H9 (cell line): ENCODE measurements around the gene TPP1. TPM values are rescaled to one million over a fixed set of nuclear protein-coding genes. Genes with fewer than 3 reads are reported as not detected.

Experiments used
- DNase-seq: peaks from one replicate; pipeline ENCODE4 v3.0.0-alpha.2; 2017
- H2AFZ ChIP-seq: one replicate; pipeline ENCODE4 v1.6.1; 2013; ENCODE audit warnings: mild to moderate bottlenecking, low read length, control low read depth, moderate library complexity
- H2AK5ac ChIP-seq: 2 replicates; pipeline ENCODE4 v1.6.1; 2013; ENCODE audit warnings: low read length, control low read depth, mixed read lengths; ENCODE audit not compliant: insufficient read length
- H2BK120ac ChIP-seq: one replicate; pipeline ENCODE4 v1.6.1; 2013; ENCODE audit warnings: low read depth, mild to moderate bottlenecking, low read length, control low read depth, inconsistent platforms; ENCODE audit not compliant: poor library complexity, severe bottlenecking
- H2BK12ac ChIP-seq: 2 replicates; pipeline ENCODE4 v1.6.1; 2013; ENCODE audit warnings: low read length, control low read depth, mixed read lengths, low read depth; ENCODE audit not compliant: insufficient read length
- H2BK15ac ChIP-seq: 2 replicates; pipeline ENCODE4 v1.6.1; 2013; ENCODE audit warnings: low read depth, low read length, control low read depth
- H2BK20ac ChIP-seq: one replicate; pipeline ENCODE4 v1.6.1; 2013; ENCODE audit warnings: low read depth, mild to moderate bottlenecking, low read length, control low read depth, inconsistent platforms; ENCODE audit not compliant: poor library complexity, severe bottlenecking
- H2BK5ac ChIP-seq: 2 replicates; pipeline ENCODE4 v1.6.1; 2013; ENCODE audit warnings: low read length, control low read depth, mixed read lengths; ENCODE audit not compliant: insufficient read length
- H3K14ac ChIP-seq: 2 replicates; pipeline ENCODE4 v1.6.1; 2013; ENCODE audit warnings: low read length, control low read depth; ENCODE audit not compliant: insufficient read depth
- H3K18ac ChIP-seq: 2 replicates; pipeline ENCODE4 v1.6.1; 2013; ENCODE audit warnings: low read depth, mild to moderate bottlenecking, mixed read lengths, low read length, control low read depth; ENCODE audit not compliant: insufficient read length
- H3K23ac ChIP-seq: 2 replicates; pipeline ENCODE4 v1.6.1; 2013; ENCODE audit warnings: low read length, control low read depth, mixed read lengths, low read depth; ENCODE audit not compliant: insufficient read length
- H3K23me2 ChIP-seq: 2 replicates; pipeline ENCODE4 v1.6.1; 2013; ENCODE audit warnings: low read depth, mild to moderate bottlenecking, mixed read lengths, low read length, control low read depth; ENCODE audit not compliant: insufficient read length, poor library complexity, severe bottlenecking
- H3K27ac ChIP-seq: 2 replicates; pipeline ENCODE4 v1.5.1; 2013; ENCODE audit warnings: low read length, control low read depth, mixed read lengths, low read depth; ENCODE audit not compliant: insufficient read length
- H3K27me3 ChIP-seq: 2 replicates; pipeline ENCODE4 v1.6.1; 2013; ENCODE audit warnings: low read length, control low read depth, inconsistent platforms; ENCODE audit not compliant: insufficient read depth
- H3K4ac ChIP-seq: 2 replicates; pipeline ENCODE4 v1.6.1; 2013; ENCODE audit warnings: low read depth, mild to moderate bottlenecking, control low read depth, inconsistent platforms, low read length, moderate library complexity
- H3K4me1 ChIP-seq: 2 replicates; pipeline ENCODE4 v1.6.1; 2013; ENCODE audit warnings: low read length, control low read depth, inconsistent platforms; ENCODE audit not compliant: insufficient read depth
- H3K4me2 ChIP-seq: 2 replicates; pipeline ENCODE4 v1.6.1; 2013; ENCODE audit warnings: low read length, control low read depth, mixed read lengths; ENCODE audit not compliant: insufficient read length, insufficient read depth
- H3K56ac ChIP-seq: 2 replicates; pipeline ENCODE4 v1.6.1; 2013; ENCODE audit warnings: low read depth, mild to moderate bottlenecking, mixed read lengths, low read length, control low read depth; ENCODE audit not compliant: insufficient read length
- H3K79me1 ChIP-seq: 2 replicates; pipeline ENCODE4 v1.6.1; 2013; ENCODE audit warnings: low read depth, mild to moderate bottlenecking, moderate library complexity, low read length, control low read depth, inconsistent platforms; ENCODE audit not compliant: insufficient read depth, poor library complexity, severe bottlenecking
- H3K79me2 ChIP-seq: 2 replicates; pipeline ENCODE4 v1.6.1; 2013; ENCODE audit warnings: low read length, control low read depth, inconsistent platforms; ENCODE audit not compliant: insufficient read depth
- H3K9ac ChIP-seq: 2 replicates; pipeline ENCODE4 v1.6.1; 2013; ENCODE audit warnings: low read length, control low read depth, mixed read lengths; ENCODE audit not compliant: insufficient read length; ENCODE audit errors: extremely low read depth
- H3K9me3 ChIP-seq: one replicate; pipeline ENCODE4 v1.6.1; 2013; ENCODE audit warnings: low read depth, low read length, inconsistent platforms; ENCODE audit not compliant: control insufficient read depth
- H3T11ph ChIP-seq: one replicate; pipeline ENCODE4 v1.6.1; 2013; ENCODE audit warnings: mild to moderate bottlenecking, low read length, control low read depth, inconsistent platforms
- H4K20me1 ChIP-seq: one replicate; pipeline ENCODE4 v1.6.1; 2013; ENCODE audit not compliant: control insufficient read depth, insufficient read length, insufficient read depth
- H4K5ac ChIP-seq: 2 replicates; pipeline ENCODE4 v1.6.1; 2013; ENCODE audit warnings: low read depth, mild to moderate bottlenecking, mixed read lengths, low read length, control low read depth; ENCODE audit not compliant: insufficient read length
- H4K8ac ChIP-seq: replicated peaks from 2 replicates; pipeline ENCODE4 v1.6.1; 2013; ENCODE audit warnings: low read length, control low read depth, mixed read lengths, low read depth; ENCODE audit not compliant: insufficient read length
- H4K91ac ChIP-seq: 2 replicates; pipeline ENCODE4 v1.6.1; 2013; ENCODE audit warnings: low read depth, mild to moderate bottlenecking, moderate library complexity, mixed read lengths, low read length, control low read depth; ENCODE audit not compliant: insufficient read length
- H3K27ac Mint-ChIP-seq, 3 experiments: 2 replicates in 2 of 3; 3 replicates in 1 of 3; pipeline ENCODE4 v1.8.0; 2020 to 2021; ENCODE audit warnings: mixed read lengths in 3 of 3, mild to moderate bottlenecking in 1 of 3, moderate library complexity in 1 of 3
- H3K27me3 Mint-ChIP-seq: 2 replicates; pipeline ENCODE4 v1.8.0; 2021; ENCODE audit warnings: low read depth, mild to moderate bottlenecking, moderate library complexity, mixed read lengths
- H3K36me3 Mint-ChIP-seq, 3 experiments: 2 replicates in 2 of 3; 3 replicates in 1 of 3; pipeline ENCODE4 v1.8.0; 2020 to 2021; ENCODE audit warnings: low read depth in 3 of 3, mixed read lengths in 3 of 3; ENCODE audit not compliant: insufficient read depth in 1 of 3
- H3K4me1 Mint-ChIP-seq, 2 experiments: 2 replicates each; pipeline ENCODE4 v1.8.0; 2020; ENCODE audit warnings: mixed read lengths in 2 of 2
- H3K4me3 Mint-ChIP-seq, 2 experiments: 2 replicates in 1 of 2; 3 replicates in 1 of 2; pipeline ENCODE4 v1.8.0; 2020 to 2021; ENCODE audit warnings: mild to moderate bottlenecking in 2 of 2, mixed read lengths in 2 of 2, moderate library complexity in 1 of 2
- H3K9me3 Mint-ChIP-seq, 2 experiments: 2 replicates in 1 of 2; 3 replicates in 1 of 2; pipeline ENCODE4 v1.8.0; 2020; ENCODE audit warnings: mild to moderate bottlenecking in 2 of 2, mixed read lengths in 2 of 2, moderate library complexity in 1 of 2
- WGBS: extraction: QIAGEN DNeasy Blood & Tissue Kit; methylation state at CpG from one replicate; pipeline ENCODE4 v1.1.7; 2013; ENCODE audit warnings: missing lambda C conversion rate, low lambda C conversion rate, mixed read lengths; ENCODE audit not compliant: insufficient read length; ENCODE audit errors: extremely low coverage; 5-methylcytosine and 5-hydroxymethylcytosine counted together
- total RNA-seq: library from RNA; stranded (reverse); gene quantifications from 2 replicates; pipeline ENCODE4 v1.2.1, GENCODE V29; 2021
- TF ChIP-seq, protein P1 (sequence below): fragments of 200-600 bp; sonication (generic); conservative IDR thresholded peaks from 3 replicates; pipeline ENCODE4 v1.8.0; 2021; ENCODE audit warnings: antibody characterized with exemption, mild to moderate bottlenecking

TPP1 gene
- total RNA-seq, 1 experiment from 2014 or later = 37.2 TPM

DNA sequence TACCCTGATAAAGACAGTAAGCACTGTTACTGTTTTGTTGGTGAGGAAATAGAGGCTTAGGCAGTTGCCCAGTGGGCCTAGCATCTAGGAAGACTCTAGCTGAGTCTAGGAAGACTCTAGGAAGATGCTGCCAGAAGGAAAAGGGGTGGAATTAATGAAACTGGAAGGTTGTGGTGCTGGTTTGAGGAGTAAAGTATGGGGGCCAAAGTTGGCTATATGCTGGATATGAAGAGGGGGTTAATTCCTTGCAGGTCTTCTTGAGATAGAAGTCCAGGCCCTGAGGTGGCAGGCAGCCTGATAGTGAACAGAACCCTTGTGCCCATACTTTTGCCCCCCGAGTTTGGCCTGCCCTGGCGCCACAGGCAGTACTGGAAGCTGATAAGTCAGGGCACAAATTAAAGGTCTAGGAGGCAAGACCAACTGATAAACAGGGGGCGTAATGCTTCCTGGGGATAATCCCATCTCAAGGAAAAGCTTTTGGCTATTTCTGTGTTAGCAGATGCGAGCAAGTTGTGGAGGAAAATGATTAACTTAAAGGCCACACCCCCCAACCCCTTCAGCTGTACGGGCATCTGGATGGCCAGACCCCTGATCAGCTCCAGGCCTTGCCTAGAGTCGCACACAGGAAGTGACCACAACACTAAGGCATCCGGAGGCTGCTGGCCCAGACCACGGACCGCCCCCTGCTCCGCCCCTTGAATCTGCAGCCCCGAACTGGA is 12.6 kb downstream of the TPP1 start:
- Histone ChIP-seq H2BK5ac (no peak overlapping the region), H4K5ac (no peak overlapping the region), H3K79me2 (peaks cover 7% of the 10 kb centered on the region; the same call in 1 of the 2 replicates), H3K4me2 (peak overlapping the region; percentile 41), H2BK12ac (no peak overlapping the region), H3K23me2 (peaks cover 19% of the 10 kb centered on the region), H3K56ac (no peak overlapping the region), H3K4me1 (peaks cover 3% of the 10 kb centered on the region; the same call in 1 of the 2 replicates), H3K9ac (peak overlapping the region; percentile 18), H4K8ac (no peak overlapping the region), H2BK20ac (no peak overlapping the region), H3K14ac (peak overlapping the region; percentile 87; the same call in 1 of the 2 replicates), H3K9me3 (no peaks in the 10 kb centered on the region), H3T11ph (no peak overlapping the region), H4K91ac (no peak overlapping the region), H2AFZ (no peak overlapping the region), H2BK120ac (peak overlapping the region; percentile 39), H3K79me1 (no peaks in the 10 kb centered on the region), H3K23ac (no peak overlapping the region), H2BK15ac (no peak overlapping the region), H3K27ac (peak overlapping the region; percentile 72), H4K20me1 (no peaks in the 10 kb centered on the region), H3K18ac (peak overlapping the region; percentile 88), H3K4ac (peak overlapping the region; percentile 64; the same call in 1 of the 2 replicates), H3K27me3 (no peaks in the 10 kb centered on the region), H2AK5ac (no peak overlapping the region)
- TF ChIP-seq, protein P1, sequence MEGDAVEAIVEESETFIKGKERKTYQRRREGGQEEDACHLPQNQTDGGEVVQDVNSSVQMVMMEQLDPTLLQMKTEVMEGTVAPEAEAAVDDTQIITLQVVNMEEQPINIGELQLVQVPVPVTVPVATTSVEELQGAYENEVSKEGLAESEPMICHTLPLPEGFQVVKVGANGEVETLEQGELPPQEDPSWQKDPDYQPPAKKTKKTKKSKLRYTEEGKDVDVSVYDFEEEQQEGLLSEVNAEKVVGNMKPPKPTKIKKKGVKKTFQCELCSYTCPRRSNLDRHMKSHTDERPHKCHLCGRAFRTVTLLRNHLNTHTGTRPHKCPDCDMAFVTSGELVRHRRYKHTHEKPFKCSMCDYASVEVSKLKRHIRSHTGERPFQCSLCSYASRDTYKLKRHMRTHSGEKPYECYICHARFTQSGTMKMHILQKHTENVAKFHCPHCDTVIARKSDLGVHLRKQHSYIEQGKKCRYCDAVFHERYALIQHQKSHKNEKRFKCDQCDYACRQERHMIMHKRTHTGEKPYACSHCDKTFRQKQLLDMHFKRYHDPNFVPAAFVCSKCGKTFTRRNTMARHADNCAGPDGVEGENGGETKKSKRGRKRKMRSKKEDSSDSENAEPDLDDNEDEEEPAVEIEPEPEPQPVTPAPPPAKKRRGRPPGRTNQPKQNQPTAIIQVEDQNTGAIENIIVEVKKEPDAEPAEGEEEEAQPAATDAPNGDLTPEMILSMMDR = no peak
- no CpG with 5 or more reads among the region's 11 CpGs for WGBS
- peaks cover 24% of the 10 kb centered on the region in 2 experiments for H3K4me1 Mint-ChIP-seq
- peaks cover 32 to 53% (median 50%) of the 10 kb centered on the region in 3 experiments; a peak in 6 of 7 replicates for H3K36me3 Mint-ChIP-seq
- H3K27me3 Mint-ChIP-seq = no peaks in the 10 kb centered on the region; the same call in 1 of the 2 replicates
- peak; percentile 97 for DNase-seq
- peak overlapping the region; percentile 25 to 45; a peak in 4 of 5 replicates for H3K4me3 Mint-ChIP-seq
- H3K9me3 Mint-ChIP-seq = no peaks in the 10 kb centered on the region
- H3K27ac Mint-ChIP-seq = peak overlapping the region; percentile 86 to 98 (median 97); a peak in 5 of 7 replicates
